ENCODE data around the gene MYBBP1A. TPM values are rescaled to one million over a fixed set of nuclear protein-coding genes. Genes with fewer than 3 reads are reported as not detected.
"Not testable (repeated sequence)": the region's sequence is repeated elsewhere in the genome, so short reads cannot be mapped to it uniquely, and the experiment has no call there.

Gene MYBBP1A
- total RNA-seq, result 47.1 and 49.2 TPM in 2 replicates

- peaks cover 31% of the 10 kb centered on the region for H3K36me3 ChIP-seq (ENCODE audit: insufficient read depth, low read length)
- peak within 1 kb of the TSS; percentile 77 for H3K27ac ChIP-seq (ENCODE audit: low read depth, low read length)
- H4K20me1 ChIP-seq (ENCODE audit: insufficient read depth, low read length), result peaks cover 10% of the 10 kb centered on the region
- H3K4me2 ChIP-seq (ENCODE audit: insufficient read depth, low read length), result peak within 1 kb of the TSS; percentile 98
- peak; percentile 100 for DNase-seq (ENCODE audit: insufficient read length, low spot score, missing footprints)
- H3K4me3 ChIP-seq (ENCODE audit: insufficient read depth, low read length), result peak within 1 kb of the TSS; percentile 99
- peaks cover 26% of the 10 kb centered on the region for H3K79me2 ChIP-seq (ENCODE audit: insufficient read depth, low read length)
- H3K27me3 ChIP-seq (ENCODE audit: insufficient read depth, low read length), result no peaks in the 10 kb centered on the region
- peak; percentile 24 for TF ChIP-seq CTCF (IDR thresholded peaks at IDR 0.05; ENCODE audit: extremely low read depth, low read depth, low read length)
- peaks cover 19% of the 10 kb centered on the region for H3K4me1 ChIP-seq (ENCODE audit: insufficient read depth, low read length)
- H2AFZ ChIP-seq (ENCODE audit: low read length), result peak within 1 kb of the TSS; percentile 99
- H3K9me3 ChIP-seq (ENCODE audit: low read depth, low read length), result no peaks in the 10 kb centered on the region
Observed at GRCh38 chr17:4554997-4555799, at the start of gene MYBBP1A. Gene MYBBP1A, minus strand, starts transcription at chr17:4555384. Its CDS starts 60 bp downstream, at chr17:4555324.

GRCh38 chr17:4604736-4605135, 49.6 kb upstream of the MYBBP1A start:
- H3K4me2 ChIP-seq (ENCODE audit: insufficient read depth, low read length); H3K36me3 ChIP-seq (ENCODE audit: insufficient read depth, low read length); H3K79me2 ChIP-seq (ENCODE audit: insufficient read depth, low read length); H3K4me1 ChIP-seq (ENCODE audit: insufficient read depth, low read length); H3K27ac ChIP-seq (ENCODE audit: low read depth, low read length); H2AFZ ChIP-seq (ENCODE audit: low read length); H3K9me3 ChIP-seq (ENCODE audit: low read depth, low read length); H3K4me3 ChIP-seq (ENCODE audit: insufficient read depth, low read length); DNase-seq (ENCODE audit: insufficient read length, low spot score, missing footprints); H4K20me1 ChIP-seq (ENCODE audit: insufficient read depth, low read length): not testable (repeated sequence)
- H3K27me3 ChIP-seq (ENCODE audit: insufficient read depth, low read length), result peaks cover 16% of the 10 kb centered on the region

GRCh38 chr17:4604111-4604644, 49.0 kb upstream of the MYBBP1A start:
- Histone ChIP-seq H4K20me1 (ENCODE audit: insufficient read depth, low read length) (no peaks in the 10 kb centered on the region), H3K9me3 (ENCODE audit: low read depth, low read length) (no peaks in the 10 kb centered on the region), H3K27ac (ENCODE audit: low read depth, low read length) (no peak overlapping the region), H2AFZ (ENCODE audit: low read length) (peak overlapping the region; percentile 65), H3K4me3 (ENCODE audit: insufficient read depth, low read length) (no peak overlapping the region), H3K27me3 (ENCODE audit: insufficient read depth, low read length) (peaks cover 18% of the 10 kb centered on the region), H3K4me2 (ENCODE audit: insufficient read depth, low read length) (no peak overlapping the region), H3K36me3 (ENCODE audit: insufficient read depth, low read length) (no peaks in the 10 kb centered on the region), H3K4me1 (ENCODE audit: insufficient read depth, low read length) (peaks cover 8% of the 10 kb centered on the region), H3K79me2 (ENCODE audit: insufficient read depth, low read length) (no peaks in the 10 kb centered on the region)
- TF ChIP-seq CTCF (IDR thresholded peaks at IDR 0.05; ENCODE audit: extremely low read depth, low read depth, low read length), result no peak
- peak; percentile 85 for DNase-seq (ENCODE audit: insufficient read length, low spot score, missing footprints)

GRCh38 chr17:4602041-4602440, 46.9 kb upstream of the MYBBP1A start:
- no peak for TF ChIP-seq CTCF (IDR thresholded peaks at IDR 0.05; ENCODE audit: extremely low read depth, low read depth, low read length)
- no peak overlapping the region for H3K4me2 ChIP-seq (ENCODE audit: insufficient read depth, low read length)
- H3K79me2 ChIP-seq (ENCODE audit: insufficient read depth, low read length), result no peaks in the 10 kb centered on the region
- H2AFZ ChIP-seq (ENCODE audit: low read length), result no peak overlapping the region
- no peaks in the 10 kb centered on the region for H3K36me3 ChIP-seq (ENCODE audit: insufficient read depth, low read length)
- H3K27ac ChIP-seq (ENCODE audit: low read depth, low read length), result no peak overlapping the region
- no peaks in the 10 kb centered on the region for H4K20me1 ChIP-seq (ENCODE audit: insufficient read depth, low read length)
- DNase-seq (ENCODE audit: insufficient read length, low spot score, missing footprints), result peak; percentile 78
- H3K4me1 ChIP-seq (ENCODE audit: insufficient read depth, low read length), result no peaks in the 10 kb centered on the region
- no peak overlapping the region for H3K4me3 ChIP-seq (ENCODE audit: insufficient read depth, low read length)
- H3K9me3 ChIP-seq (ENCODE audit: low read depth, low read length), result no peaks in the 10 kb centered on the region
- H3K27me3 ChIP-seq (ENCODE audit: insufficient read depth, low read length), result peaks cover 12% of the 10 kb centered on the region

All from osteoblast (primary cell).